Measurements from ENCODE around the gene MCM9.

- TF ChIP-seq CTCF (IDR thresholded peaks at IDR 0.05; ENCODE audit: low read length) = no peak
- TF ChIP-seq EZH2 (IDR thresholded peaks at IDR 0.05; ENCODE audit: borderline replicate concordance, low read length) = no peak
Observed at GRCh38 chr6:118825661-118826060, 109.3 kb downstream of the MCM9 start.
